DMS153 treated with DMSO at 0.1 percent for 48 hours (cell line): Measurements from ENCODE around the gene PRDM15.
"Not testable (repeated sequence)": the region's sequence is repeated elsewhere in the genome, so short reads cannot be mapped to it uniquely, and the experiment has no call there.

ENCODE experiments used
- DNase-seq: peaks from one replicate; lab custom pipeline; 2025; ENCODE audit not compliant: unreplicated experiment; lab: John Stamatoyannopoulos, UW

PRDM15 gene

GRCh38 chr21:41810597-41810932 is 68.6 kb downstream of the PRDM15 start:
- DNase-seq, result no peak

- no peak for DNase-seq
Observed at GRCh38 chr21:41809891-41810596, 69.1 kb downstream of the PRDM15 start.

GRCh38 chr21:41808846-41809245 is 70.3 kb downstream of the PRDM15 start:
- DNase-seq, result no peak

- no peak for DNase-seq
Observed at GRCh38 chr21:41808094-41808493, 71.0 kb downstream of the PRDM15 start.

- no peak for DNase-seq
Observed at GRCh38 chr21:41806773-41807172, 72.4 kb downstream of the PRDM15 start.

GRCh38 chr21:41805643-41806042 is 73.5 kb downstream of the PRDM15 start:
- DNase-seq, result no peak

- no peak for DNase-seq
Observed at GRCh38 chr21:41805038-41805437, 74.1 kb downstream of the PRDM15 start.

- DNase-seq, result no peak
Observed at GRCh38 chr21:41804381-41804780, 74.8 kb downstream of the PRDM15 start.

- no peak for DNase-seq
Observed at GRCh38 chr21:41803316-41803715, 75.8 kb downstream of the PRDM15 start.

- no peak for DNase-seq
Observed at GRCh38 chr21:41802684-41803083, 76.5 kb downstream of the PRDM15 start.

GRCh38 chr21:41802198-41802584 is 77.0 kb downstream of the PRDM15 start:
- no peak for DNase-seq

GRCh38 chr21:41801321-41802197 is 77.6 kb downstream of the PRDM15 start:
- no peak for DNase-seq

GRCh38 chr21:41800425-41801320 is 78.5 kb downstream of the PRDM15 start:
- no peak for DNase-seq

- no peak for DNase-seq
Observed at GRCh38 chr21:41799763-41800162, 79.4 kb downstream of the PRDM15 start.

- no peak for DNase-seq
Observed at GRCh38 chr21:41798326-41798725, 80.8 kb downstream of the PRDM15 start.

GRCh38 chr21:41796476-41797080 is 82.6 kb downstream of the PRDM15 start:
- no peak for DNase-seq

GRCh38 chr21:41795726-41796125 is 83.4 kb downstream of the PRDM15 start:
- no peak for DNase-seq

GRCh38 chr21:41794600-41794999 is 84.5 kb downstream of the PRDM15 start:
- no peak for DNase-seq

GRCh38 chr21:41792711-41793110 is 86.4 kb downstream of the PRDM15 start:
- DNase-seq, result no peak

GRCh38 chr21:41786509-41786987 is 92.6 kb downstream of the PRDM15 start:
- DNase-seq, result no peak

GRCh38 chr21:41785262-41785661 is 93.9 kb downstream of the PRDM15 start:
- not testable (repeated sequence) for DNase-seq
